GM18499 (cell line): ENCODE data around the gene TP53AIP1.

Experiments
- ATAC-seq: cut with Tn5 transposase; IDR thresholded peaks from one replicate; pipeline ENCODE4 v1.9.1; 2021; ENCODE audit warnings: moderate number of reproducible peaks; ENCODE audit not compliant: insufficient read depth, unreplicated experiment

TP53AIP1 gene

DNA sequence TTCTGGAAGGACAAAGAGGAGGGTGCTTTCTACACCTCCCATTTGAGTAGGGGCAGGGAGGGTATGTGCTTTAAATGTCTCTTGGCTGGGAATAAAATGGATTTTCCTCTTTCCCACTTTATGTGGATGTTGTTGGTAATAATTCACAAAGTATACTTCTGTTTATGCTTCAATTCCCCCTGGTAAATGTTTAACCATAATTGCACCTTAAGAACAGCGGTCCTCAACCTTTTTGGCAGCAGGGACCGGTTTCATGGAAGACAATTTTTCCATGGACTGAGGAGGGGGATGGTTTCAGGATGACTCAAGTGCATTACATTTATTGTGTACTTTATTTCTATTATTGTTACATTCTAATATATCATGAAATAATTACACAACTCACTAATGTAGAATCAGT, 4.0 kb upstream of the TP53AIP1 start:
- ATAC-seq, result no peak

DNA sequence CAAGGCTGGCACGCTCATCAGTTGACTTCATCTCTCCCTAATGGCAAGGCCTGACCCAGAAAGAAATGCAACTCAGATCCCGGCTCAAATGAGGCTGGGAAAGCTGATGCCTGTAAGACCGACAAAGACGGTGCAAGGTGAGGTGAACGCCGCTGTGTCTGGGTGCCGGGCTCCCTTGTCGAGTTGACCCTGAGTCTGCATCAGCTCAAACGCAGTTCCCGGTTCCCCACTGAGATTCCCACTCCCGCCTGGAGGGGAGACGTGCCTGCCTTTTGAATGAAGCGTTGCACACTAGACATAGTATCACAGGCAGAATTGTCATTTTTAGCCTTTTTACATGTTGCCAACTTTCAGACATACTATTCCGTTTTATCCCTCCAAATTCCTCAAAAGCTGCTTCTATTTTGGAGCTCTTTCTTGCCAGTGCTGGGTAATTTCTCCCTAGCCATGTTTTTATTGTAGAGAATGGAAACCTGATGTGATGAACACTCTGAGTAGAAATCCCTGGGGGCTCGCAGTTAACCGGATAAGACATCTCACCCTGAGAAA, 831 bp upstream of the TP53AIP1 start:
- no peak for ATAC-seq

DNA sequence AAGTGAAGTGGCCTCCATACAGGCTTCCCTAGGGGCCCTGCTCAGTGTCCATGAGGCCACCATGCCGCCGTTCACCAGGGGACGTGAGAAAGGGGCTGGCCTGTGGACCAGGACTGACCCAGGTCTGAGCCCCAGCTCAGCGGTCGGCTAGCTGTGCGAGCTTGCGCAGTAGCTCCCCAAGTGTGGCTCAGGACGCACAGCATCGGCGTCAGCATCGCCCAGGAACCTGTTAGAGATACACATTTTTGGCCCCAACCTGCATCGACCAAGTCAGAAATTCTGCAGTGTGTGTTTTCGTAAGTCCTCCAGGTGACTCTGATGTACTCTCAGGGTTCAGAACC, 429 bp downstream of the TP53AIP1 start:
- no peak for ATAC-seq

DNA sequence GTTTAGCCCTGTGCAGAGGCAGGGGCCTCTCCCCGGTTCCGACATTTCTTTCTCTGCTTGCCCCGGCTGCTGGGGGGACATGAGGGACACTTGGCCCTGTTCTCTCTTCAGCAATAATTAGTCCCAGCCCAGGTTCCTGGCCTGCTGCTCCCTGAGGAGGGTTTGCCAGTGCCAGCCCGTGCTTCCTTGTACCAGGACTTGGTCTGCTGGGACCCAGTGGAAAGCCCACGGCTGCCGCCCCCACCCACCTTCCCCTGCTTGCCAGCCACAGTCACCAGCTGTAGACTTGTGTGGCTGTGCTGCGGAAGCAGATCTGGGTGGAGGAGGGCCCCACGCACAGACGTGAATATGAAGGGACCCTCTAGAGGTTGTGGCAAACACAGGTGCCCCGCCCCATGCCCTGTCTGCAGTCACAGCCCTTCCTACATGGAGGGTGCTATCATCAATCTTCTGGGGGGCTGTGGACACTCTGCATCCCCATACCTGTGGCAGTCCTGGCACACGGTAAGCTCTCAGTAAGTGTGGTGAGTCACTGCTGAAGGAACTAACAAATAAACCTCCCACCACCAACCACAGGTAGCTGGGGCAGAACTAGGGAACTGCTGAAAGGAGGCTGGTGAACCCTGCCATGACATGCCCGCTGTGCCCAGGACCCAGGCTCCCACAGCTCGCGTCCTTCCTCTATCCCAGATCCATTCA, 949 bp downstream of the TP53AIP1 start:
- ATAC-seq, result no peak

DNA sequence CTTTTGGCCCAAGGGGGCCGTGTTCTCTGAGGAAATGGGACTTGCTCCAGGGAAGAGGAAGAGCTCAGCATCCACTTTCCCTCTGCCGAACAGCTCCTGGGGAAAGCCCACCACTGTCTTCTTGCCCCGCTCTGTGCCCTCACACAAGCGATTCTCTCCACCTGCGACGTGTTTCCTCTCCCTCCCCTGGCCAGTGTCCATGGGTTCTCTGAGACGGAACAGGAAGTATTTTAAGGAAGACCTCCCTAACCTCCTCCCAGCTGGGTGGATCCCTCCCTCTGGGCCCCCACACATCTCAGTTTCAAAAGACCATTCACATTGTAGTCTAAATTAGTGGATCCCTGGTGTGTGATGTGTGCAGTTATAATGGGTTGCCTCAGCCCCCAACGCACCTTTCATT, 1.6 kb downstream of the TP53AIP1 start:
- no peak for ATAC-seq

DNA sequence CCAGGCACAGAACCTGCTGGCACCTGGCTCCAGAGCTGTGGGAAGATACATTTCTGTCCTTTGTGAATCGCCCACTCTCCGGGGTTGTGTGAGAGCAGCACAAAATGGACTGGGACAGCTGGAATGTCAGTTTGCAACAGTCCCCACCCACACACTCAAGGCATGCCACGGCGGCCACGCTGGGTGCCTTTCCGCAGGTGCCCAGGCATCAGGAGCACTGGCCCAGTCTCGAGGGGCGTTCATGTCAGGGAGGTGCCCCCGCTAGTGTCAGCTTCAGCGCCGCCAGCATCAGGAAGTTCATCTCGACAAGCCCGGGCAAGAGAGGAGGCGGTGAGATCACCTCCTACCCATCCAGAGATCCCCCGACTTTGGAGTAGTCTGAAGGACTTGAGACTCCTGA, 2.1 kb downstream of the TP53AIP1 start:
- no peak for ATAC-seq

DNA sequence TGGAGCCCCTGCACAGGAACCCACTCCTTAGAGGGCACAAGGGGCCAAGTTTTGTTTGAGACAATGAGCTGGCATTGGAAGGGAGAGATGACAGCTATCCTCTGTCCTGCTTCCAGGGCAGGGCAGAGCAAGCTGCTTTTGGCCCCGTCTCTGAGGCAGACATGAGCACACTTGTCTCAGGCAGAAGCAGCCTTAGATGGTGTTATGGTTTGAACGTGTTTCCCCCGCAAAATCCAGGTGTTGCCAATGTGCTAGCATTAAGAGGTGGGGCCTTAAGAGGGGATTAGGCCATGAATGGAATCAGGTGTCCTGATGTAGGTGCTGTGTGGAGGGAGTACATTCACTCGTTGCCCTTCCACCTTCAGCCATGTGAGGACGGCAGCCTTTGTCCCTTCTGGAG, 2.5 kb downstream of the TP53AIP1 start:
- no peak for ATAC-seq

DNA sequence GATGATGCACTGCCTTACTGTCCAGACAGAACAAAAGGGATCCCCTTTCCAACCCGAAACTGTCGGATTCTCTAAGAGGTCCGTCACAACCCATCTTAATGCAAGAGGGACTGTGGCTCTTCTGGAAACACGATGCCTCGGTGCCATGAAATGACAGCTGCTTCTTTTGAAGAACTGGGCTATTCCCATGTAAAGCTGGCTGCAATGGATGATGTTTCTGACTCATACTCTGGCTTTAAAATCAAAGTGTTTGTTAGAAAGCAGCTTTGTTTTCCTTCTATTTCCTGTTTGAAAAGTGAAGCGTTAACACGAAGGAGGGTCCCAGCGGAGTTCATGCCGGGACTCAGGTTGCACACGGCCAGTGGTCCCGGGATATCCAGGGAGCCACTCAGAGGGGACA, 3.1 kb downstream of the TP53AIP1 start:
- no peak for ATAC-seq

DNA sequence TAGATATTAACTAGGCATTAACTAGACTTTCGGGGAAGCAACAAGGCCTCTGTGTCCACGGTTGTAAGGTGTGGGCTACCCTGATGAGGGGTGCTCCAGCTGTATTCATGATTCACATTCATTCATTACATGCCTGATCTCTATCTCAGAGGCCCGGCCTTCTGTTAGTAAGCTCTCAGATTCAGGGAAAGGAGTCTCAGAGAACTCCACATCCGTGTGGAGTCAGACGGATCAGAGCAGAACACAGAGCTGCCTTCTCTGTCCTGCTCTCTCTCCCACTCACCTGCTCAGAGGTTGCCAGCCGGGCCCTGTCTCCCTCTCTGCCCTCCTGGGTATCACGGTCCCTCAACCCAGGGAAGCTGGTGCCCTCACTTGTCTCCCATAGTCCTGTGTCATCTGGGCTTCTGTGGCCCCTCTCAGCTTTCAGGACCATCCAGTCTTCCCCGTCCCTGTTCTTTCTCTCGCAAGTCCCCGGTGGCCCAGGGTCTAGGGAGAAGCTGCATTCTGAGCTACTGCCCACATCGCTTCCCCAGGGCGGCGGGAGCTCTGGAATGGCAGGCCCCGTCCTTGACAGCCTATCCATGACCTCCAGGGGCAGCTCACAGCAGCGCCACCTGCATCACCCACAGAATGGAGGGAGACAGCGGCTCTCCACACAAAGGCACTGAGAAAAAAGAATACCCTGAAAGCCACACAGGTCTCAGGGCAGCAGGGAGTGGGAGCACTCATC, 4.3 kb downstream of the TP53AIP1 start:
- no peak for ATAC-seq

DNA sequence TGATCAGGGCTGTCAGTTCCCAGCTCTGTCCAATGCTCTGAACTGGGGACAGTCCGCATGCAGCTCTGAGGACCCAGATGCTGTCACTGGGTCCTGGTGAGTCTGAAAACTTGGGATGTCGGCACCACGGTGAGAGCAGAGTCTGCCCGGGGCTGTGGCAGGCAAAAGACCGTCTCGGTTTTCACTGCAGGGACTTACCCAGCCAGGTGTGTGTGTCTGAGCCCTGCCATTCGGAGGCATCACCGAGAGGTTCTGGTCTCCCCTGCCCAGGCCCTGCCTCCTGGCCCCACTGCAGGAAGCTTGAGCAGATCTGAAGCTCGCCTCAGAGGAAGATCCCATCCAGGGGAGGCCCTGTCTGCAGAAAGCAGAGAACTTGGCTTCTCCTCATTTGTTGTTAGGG, 5.2 kb downstream of the TP53AIP1 start:
- ATAC-seq, result no peak

DNA sequence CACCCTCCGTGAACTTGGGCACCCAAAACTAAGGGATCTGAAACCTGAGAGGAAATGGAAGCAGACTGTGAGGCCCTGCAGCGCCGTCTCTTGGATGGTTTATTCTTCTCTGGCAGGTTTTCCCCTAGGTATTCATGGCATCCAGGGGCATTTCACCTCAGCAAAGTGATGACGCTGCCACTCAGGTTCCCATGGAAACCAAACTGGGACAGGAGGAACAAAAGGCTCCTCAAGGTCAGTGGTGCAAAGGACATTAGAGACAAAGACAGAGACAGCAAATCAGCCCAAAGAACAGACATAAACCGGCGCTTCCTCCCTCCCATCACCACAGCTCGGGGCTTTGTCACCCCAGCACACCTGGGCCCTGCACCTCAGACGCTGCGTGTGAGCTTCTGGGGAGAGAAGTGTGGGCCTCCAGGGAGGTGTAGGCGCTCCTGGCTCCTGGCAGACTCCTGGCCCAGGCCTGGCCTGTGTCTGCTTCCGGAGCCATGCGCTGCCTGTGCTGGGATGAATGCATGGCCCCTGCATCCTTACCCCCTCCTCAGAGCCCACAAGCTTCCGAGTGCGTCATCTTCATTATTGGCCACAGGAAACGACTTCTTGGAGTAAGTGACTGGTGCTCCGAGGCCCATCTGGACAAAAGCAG, 5.9 kb downstream of the TP53AIP1 start:
- ATAC-seq, result no peak

DNA sequence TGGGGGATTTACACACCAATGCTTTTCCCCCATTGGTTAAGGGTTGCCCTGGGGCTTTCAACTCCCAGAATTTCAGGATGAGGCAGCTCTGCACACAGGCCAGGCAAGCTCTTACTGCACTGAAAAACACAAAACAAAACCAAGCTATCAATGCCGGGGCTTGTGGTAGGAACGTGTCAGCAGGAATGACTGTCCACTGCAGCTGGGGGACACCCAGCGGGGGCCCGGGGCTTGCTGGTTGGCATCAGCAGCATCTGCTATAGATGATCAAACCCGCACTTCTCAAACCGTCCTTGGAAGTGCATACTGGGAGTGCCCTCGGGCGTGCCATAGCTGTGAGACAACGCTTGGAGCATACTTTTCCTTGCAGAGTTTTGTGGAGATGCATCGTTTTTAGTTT, 7.7 kb downstream of the TP53AIP1 start:
- no peak for ATAC-seq

DNA sequence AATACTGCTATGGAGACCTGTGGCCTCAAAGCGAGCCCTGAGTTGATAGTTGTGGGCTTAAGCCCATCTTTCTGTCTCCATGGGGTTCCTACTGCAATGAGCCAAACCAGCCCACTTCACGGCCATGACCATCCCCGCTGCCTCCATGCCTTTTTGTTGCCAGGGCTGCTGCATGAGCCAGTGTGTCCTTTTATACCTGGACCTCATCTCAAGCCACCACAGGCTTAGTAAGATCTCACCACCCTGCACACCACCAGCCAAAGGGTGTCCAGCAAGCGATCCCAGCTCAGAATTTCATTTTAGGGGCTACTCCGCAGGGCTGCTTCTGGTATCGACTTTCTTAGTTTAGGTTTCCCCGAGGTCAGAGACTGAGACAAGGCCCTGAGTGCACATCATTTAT, 8.3 kb downstream of the TP53AIP1 start:
- no peak for ATAC-seq

DNA sequence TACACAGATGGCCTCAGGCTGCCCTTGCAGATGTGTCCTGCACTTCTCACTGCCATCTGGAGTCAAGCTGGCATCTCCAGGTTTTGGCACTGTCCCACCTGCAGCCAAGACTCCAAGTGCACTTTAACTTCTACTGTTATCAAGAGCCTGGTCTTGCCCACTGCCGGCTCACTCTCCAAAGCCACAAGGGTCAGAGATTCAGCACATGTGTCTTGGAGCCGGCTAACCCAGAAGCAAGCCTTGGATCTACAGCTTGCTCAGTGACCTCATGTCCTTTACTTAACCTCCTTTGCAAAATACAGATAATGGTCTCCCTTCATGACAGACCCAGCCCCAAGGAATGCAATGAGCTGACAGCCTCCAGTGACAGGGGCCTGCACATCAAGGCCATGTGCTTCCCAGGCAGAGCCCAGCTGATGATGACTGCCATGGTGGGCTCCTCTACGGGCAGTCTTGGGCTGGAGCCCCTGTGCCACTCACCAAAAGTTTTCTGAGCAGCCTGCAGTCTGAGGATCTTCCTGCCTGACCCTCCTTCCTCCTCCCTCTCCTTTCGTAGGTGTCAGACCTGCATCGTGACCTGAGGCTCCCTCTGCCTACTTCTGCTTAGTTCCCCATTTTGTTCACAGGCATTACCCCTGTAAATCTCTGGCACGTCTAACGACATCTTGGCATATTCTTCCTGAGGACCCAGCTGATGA, 9.0 kb downstream of the TP53AIP1 start:
- ATAC-seq, result no peak

DNA sequence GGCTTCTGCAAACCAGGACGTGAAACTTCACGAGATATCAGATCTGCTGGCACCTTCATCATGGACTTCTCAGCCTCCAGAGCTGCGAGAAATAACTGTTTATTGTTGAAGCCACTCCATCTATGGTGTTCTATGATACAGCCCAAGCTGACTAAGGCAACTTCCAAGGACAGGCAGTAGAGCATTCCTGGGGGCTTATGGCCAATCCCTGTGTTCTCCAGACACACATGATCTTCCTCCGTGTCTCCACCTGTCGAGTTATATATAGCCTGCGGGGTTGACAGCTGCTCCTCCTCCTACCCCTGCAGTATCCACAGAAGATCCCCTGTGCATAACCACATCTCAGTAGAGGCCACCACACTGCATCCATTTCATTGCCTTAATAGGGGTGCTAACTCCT, 11.0 kb downstream of the TP53AIP1 start:
- ATAC-seq, result no peak

DNA sequence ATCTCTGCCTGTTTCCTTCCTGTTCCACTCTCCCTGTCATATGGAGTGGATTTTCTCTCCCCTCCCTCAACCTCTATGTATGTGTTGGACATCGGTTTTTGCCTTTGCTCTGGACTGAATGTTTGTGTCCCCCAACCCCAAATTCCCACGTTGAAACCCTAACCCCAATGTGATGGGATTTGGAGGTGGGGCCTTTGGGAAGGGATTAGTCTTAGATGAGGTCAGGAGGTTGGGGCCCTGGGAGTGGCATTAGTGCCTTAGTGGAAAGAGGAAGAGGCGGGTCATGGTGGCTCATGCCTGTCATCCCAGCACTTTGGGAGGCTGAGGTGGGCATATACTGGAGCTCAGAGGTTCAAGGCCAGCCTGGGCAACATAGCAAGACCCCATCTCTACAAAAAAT, 11.6 kb downstream of the TP53AIP1 start:
- ATAC-seq, result no peak

DNA sequence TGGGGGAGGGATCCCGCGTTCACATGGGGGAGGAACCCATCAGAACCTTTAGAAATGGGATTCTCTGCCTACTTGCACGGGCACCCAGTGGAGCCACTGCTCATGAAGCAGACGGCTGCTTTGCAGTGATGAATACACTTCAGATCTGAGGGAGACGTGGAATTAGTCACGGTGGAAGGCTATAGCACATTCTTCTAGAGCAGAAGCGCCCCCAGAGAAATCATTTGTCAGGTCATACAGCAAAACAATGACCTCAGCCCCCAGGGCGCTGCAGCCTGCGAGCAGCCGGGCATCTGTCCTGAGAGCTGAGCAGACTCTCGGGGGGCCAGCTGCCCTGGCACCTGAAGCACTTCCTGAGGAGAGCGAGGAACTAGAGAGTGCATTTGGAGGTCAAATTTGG, 12.7 kb downstream of the TP53AIP1 start:
- ATAC-seq, result no peak

DNA sequence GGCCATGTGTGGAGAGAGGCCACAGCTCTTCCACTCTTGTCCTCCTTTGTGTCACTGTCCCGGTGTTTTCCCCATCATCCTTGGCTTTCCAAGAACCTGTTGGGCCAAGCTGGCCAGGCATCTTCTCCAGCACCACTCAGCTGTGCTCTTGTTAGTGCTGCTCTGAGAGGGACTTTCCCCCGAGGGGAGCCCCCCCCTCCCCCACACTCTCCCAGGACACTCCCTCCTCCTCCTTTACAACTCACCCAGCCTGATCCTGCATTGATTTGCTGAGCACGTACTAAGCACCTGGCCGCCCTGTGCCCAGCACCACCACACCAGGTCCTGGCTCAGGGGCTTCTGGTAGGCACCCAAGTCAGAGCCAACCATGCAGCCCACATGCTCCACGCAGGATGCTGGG, 13.2 kb downstream of the TP53AIP1 start:
- no peak for ATAC-seq

DNA sequence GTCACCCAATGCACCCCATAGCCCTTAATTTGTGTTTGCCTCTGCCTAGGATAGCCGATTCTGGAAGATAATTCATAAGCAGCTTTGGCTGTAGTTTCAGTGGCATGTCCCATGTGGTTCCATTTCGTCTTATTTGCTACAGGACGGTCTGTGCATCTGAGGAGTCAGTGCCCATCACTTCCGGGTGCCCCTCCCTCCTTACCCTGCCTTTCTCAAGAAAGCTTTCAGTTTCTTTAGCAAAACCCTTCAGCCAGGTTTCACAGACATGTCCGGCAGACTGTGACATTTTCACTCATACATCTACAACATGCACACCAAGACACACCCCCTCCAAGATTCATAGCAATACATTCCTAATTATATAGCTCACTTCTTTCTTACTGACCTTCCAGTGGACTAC, 14.3 kb downstream of the TP53AIP1 start:
- ATAC-seq, result peak; percentile 98

DNA sequence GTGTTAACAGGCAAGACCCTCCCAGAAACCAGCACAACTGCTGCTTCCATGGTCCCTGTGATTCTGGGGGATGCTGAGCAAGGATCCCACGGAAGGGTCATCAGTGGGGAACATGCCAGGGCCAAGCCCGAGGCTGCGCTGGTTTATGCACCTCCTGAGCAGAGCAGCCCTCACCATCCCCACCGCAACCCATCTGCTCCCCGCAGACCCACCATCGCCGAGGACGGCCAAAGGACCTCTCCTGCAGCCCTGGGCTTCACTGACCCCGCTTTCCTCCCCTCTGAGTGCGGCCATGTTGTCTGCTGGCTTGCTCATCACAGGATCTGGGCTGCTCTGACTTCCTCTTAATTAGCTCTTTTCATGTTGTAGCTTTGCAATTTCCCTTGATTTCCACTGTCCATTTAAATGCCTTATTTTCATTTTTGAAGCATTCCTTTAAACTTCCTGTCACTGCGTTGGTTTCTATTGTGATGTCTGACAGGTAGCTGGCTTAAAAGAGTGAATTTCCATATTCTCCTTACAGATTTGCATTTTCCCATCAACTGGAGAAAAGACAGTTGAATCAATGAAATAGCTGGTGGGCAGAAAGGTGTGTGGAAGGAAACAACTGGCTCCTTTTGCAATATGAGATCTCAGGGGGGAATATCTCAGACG, 14.9 kb downstream of the TP53AIP1 start:
- ATAC-seq, result no peak

DNA sequence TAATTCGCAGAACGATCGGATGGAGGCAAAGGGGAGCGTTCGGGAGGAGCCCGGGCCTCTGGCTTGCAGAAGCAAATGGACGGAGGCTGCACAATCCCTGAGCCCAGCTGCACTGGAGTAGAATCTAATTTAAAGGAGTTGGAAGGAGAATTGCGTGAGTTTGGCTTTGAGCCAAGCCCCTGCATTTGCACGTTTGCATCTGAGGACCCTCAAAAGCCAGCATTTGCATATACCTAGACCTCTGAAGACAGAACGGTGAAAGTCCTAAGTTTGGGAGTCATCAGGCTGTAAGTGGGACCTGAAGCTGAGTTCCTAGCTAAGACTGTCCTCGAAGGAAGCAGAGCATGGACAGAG, 15.6 kb downstream of the TP53AIP1 start:
- ATAC-seq, result no peak
